ENCODE data around the gene TBC1D22A.

- TF ChIP-seq, protein P1, sequence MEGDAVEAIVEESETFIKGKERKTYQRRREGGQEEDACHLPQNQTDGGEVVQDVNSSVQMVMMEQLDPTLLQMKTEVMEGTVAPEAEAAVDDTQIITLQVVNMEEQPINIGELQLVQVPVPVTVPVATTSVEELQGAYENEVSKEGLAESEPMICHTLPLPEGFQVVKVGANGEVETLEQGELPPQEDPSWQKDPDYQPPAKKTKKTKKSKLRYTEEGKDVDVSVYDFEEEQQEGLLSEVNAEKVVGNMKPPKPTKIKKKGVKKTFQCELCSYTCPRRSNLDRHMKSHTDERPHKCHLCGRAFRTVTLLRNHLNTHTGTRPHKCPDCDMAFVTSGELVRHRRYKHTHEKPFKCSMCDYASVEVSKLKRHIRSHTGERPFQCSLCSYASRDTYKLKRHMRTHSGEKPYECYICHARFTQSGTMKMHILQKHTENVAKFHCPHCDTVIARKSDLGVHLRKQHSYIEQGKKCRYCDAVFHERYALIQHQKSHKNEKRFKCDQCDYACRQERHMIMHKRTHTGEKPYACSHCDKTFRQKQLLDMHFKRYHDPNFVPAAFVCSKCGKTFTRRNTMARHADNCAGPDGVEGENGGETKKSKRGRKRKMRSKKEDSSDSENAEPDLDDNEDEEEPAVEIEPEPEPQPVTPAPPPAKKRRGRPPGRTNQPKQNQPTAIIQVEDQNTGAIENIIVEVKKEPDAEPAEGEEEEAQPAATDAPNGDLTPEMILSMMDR (IDR thresholded peaks at IDR 0.05): peak in 1 of 12 donors; percentile 17
- no peak for TF ChIP-seq POLR2A (IDR thresholded peaks at IDR 0.05)
Observed at GRCh38 chr22:46827136-46827780, 64.8 kb downstream of the TBC1D22A start.

Data from heart left ventricle (tissue), 13 donors.